ENCODE measurements around the gene TRIM47. TPM values are rescaled to one million over a fixed set of nuclear protein-coding genes. Genes with fewer than 3 reads are reported as not detected.
"Not testable (repeated sequence)": the region's sequence is repeated elsewhere in the genome, so short reads cannot be mapped to it uniquely, and the experiment has no call there.

TRIM47 gene
- total RNA-seq, 1 donor from 2014 or later: 46.3 TPM

- not testable (repeated sequence) for H3K36me3 Mint-ChIP-seq (ENCODE audit: low read depth); H3K9me3 Mint-ChIP-seq (ENCODE audit: low read depth); DNase-seq (ENCODE audit: low spot score); H3K27me3 Mint-ChIP-seq (ENCODE audit: low read depth); H3K4me3 Mint-ChIP-seq (ENCODE audit: unreplicated experiment)
- Mint-ChIP-seq H3K27ac (ENCODE audit: unreplicated experiment) (peak overlapping the region; percentile 78), H3K4me1 (ENCODE audit: low read depth) (peaks cover 29% of the 10 kb centered on the region)
Measured at GRCh38 chr17:75864887-75865286, 13.5 kb downstream of the TRIM47 start.

- no peaks in the 10 kb centered on the region for H3K36me3 Mint-ChIP-seq (ENCODE audit: low read depth)
- H3K9me3 Mint-ChIP-seq (ENCODE audit: low read depth): no peaks in the 10 kb centered on the region
- H3K27me3 Mint-ChIP-seq (ENCODE audit: low read depth): no peaks in the 10 kb centered on the region
- DNase-seq (ENCODE audit: low spot score): no peak
- no peak for TF ChIP-seq CTCF (IDR thresholded peaks at IDR 0.05)
- H3K4me3 Mint-ChIP-seq (ENCODE audit: unreplicated experiment): peak overlapping the region; percentile 6
- H3K27ac Mint-ChIP-seq (ENCODE audit: unreplicated experiment): peak overlapping the region; percentile 78
- peaks cover 25% of the 10 kb centered on the region for H3K4me1 Mint-ChIP-seq (ENCODE audit: low read depth)
Measured at GRCh38 chr17:75864448-75864871, 13.9 kb downstream of the TRIM47 start.

GRCh38 chr17:75861927-75862317, 16.5 kb downstream of the TRIM47 start:
- no peak overlapping the region for H3K4me3 Mint-ChIP-seq (ENCODE audit: unreplicated experiment)
- no peak overlapping the region for H3K27ac Mint-ChIP-seq (ENCODE audit: unreplicated experiment)
- TF ChIP-seq CTCF (IDR thresholded peaks at IDR 0.05): no peak
- H3K9me3 Mint-ChIP-seq (ENCODE audit: low read depth): no peaks in the 10 kb centered on the region
- H3K4me1 Mint-ChIP-seq (ENCODE audit: low read depth): peaks cover 23% of the 10 kb centered on the region
- no peak for DNase-seq (ENCODE audit: low spot score)
- no peaks in the 10 kb centered on the region for H3K36me3 Mint-ChIP-seq (ENCODE audit: low read depth)
- no peaks in the 10 kb centered on the region for H3K27me3 Mint-ChIP-seq (ENCODE audit: low read depth)

GRCh38 chr17:75859358-75859757, 19.0 kb downstream of the TRIM47 start:
- H3K4me1 Mint-ChIP-seq (ENCODE audit: low read depth): peaks cover 20% of the 10 kb centered on the region
- not testable (repeated sequence) for H3K27ac Mint-ChIP-seq (ENCODE audit: unreplicated experiment); H3K4me3 Mint-ChIP-seq (ENCODE audit: unreplicated experiment); H3K9me3 Mint-ChIP-seq (ENCODE audit: low read depth); H3K27me3 Mint-ChIP-seq (ENCODE audit: low read depth); DNase-seq (ENCODE audit: low spot score); H3K36me3 Mint-ChIP-seq (ENCODE audit: low read depth)

- no peak for DNase-seq (ENCODE audit: low spot score)
- Mint-ChIP-seq H3K9me3 (ENCODE audit: low read depth) (no peaks in the 10 kb centered on the region), H3K27ac (ENCODE audit: unreplicated experiment) (peak overlapping the region; percentile 77), H3K36me3 (ENCODE audit: low read depth) (peaks cover 3% of the 10 kb centered on the region), H3K4me1 (ENCODE audit: low read depth) (peaks cover 31% of the 10 kb centered on the region), H3K4me3 (ENCODE audit: unreplicated experiment) (no peak overlapping the region), H3K27me3 (ENCODE audit: low read depth) (no peaks in the 10 kb centered on the region)
- TF ChIP-seq CTCF (IDR thresholded peaks at IDR 0.05): no peak
Measured at GRCh38 chr17:75856062-75856756, 22.2 kb downstream of the TRIM47 start.

GRCh38 chr17:75855310-75856061, 22.9 kb downstream of the TRIM47 start, which contains the start of gene WBP2:
TSS of gene WBP2 (minus strand) at chr17:75855335. CDS start at chr17:75855297, 38 bp downstream.
- H3K9me3 Mint-ChIP-seq (ENCODE audit: low read depth): no peaks in the 10 kb centered on the region
- no peaks in the 10 kb centered on the region for H3K27me3 Mint-ChIP-seq (ENCODE audit: low read depth)
- peak; percentile 81 for TF ChIP-seq CTCF (IDR thresholded peaks at IDR 0.05)
- peaks cover 6% of the 10 kb centered on the region for H3K36me3 Mint-ChIP-seq (ENCODE audit: low read depth)
- peak; percentile 99 for DNase-seq (ENCODE audit: low spot score)
- H3K27ac Mint-ChIP-seq (ENCODE audit: unreplicated experiment): peak within 1 kb of the TSS; percentile 77
- H3K4me3 Mint-ChIP-seq (ENCODE audit: unreplicated experiment): no peak within 1 kb of the TSS
- H3K4me1 Mint-ChIP-seq (ENCODE audit: low read depth): peaks cover 31% of the 10 kb centered on the region

All from chondrocyte (in vitro differentiated cells).